GM18505 (cell line): ENCODE measurements around the gene GPRIN1.
"Not testable (repeated sequence)": the region's sequence is repeated elsewhere in the genome, so short reads cannot be mapped to it uniquely, and the experiment has no call there.

ENCODE experiments used
- ATAC-seq: cut with Tn5 transposase; IDR thresholded peaks from one replicate; pipeline ENCODE4 v1.9.1; 2021; ENCODE audit not compliant: unreplicated experiment
- POLR2A ChIP-seq: IDR thresholded peaks from 4 replicates; pipeline ENCODE4 v1.6.1; 2011; ENCODE audit warnings: borderline replicate concordance; ENCODE audit not compliant: insufficient read depth, insufficient read length; ENCODE audit errors: extremely low read depth

Gene GPRIN1

GRCh38 chr5:176573564-176574296, 36.2 kb downstream of the GPRIN1 start:
- no peak for TF ChIP-seq POLR2A
- ATAC-seq, result no peak

- no peak for ATAC-seq
- no peak for TF ChIP-seq POLR2A
These were observed 39.9 kb downstream of the GPRIN1 start for GRCh38 chr5:176570044-176570443.

- no peak for TF ChIP-seq POLR2A
- ATAC-seq, result no peak
These were observed 41.3 kb downstream of the GPRIN1 start for GRCh38 chr5:176568657-176569056.

- ATAC-seq, result no peak
- TF ChIP-seq POLR2A, result no peak
These were observed 44.1 kb downstream of the GPRIN1 start for GRCh38 chr5:176565760-176566288.

GRCh38 chr5:176564002-176564401, 46.0 kb downstream of the GPRIN1 start:
- no peak for TF ChIP-seq POLR2A
- no peak for ATAC-seq

- ATAC-seq, result no peak
- no peak for TF ChIP-seq POLR2A
These were observed 47.8 kb downstream of the GPRIN1 start for GRCh38 chr5:176562189-176562588.

- no peak for ATAC-seq
- no peak for TF ChIP-seq POLR2A
These were observed 48.7 kb downstream of the GPRIN1 start for GRCh38 chr5:176561259-176561658.

- no peak for TF ChIP-seq POLR2A
- no peak for ATAC-seq
These were observed 49.6 kb downstream of the GPRIN1 start for GRCh38 chr5:176560364-176560763.

- no peak for TF ChIP-seq POLR2A
- ATAC-seq, result no peak
These were observed 50.3 kb downstream of the GPRIN1 start for GRCh38 chr5:176559683-176560082.

- no peak for ATAC-seq
- TF ChIP-seq POLR2A, result no peak
These were observed 52.1 kb downstream of the GPRIN1 start for GRCh38 chr5:176557846-176558245.

- ATAC-seq, result no peak
- no peak for TF ChIP-seq POLR2A
These were observed 56.5 kb downstream of the GPRIN1 start for GRCh38 chr5:176553260-176554085.

GRCh38 chr5:176552332-176552869, 57.6 kb downstream of the GPRIN1 start:
- no peak for TF ChIP-seq POLR2A
- ATAC-seq, result no peak

GRCh38 chr5:176550937-176551336, 59.0 kb downstream of the GPRIN1 start:
- not testable (repeated sequence) for ATAC-seq
